ENCODE results near the gene TGFBR3L. TPM values are rescaled to one million over a fixed set of nuclear protein-coding genes. Genes with fewer than 3 reads are reported as not detected.

The TGFBR3L gene
- total RNA-seq, 1 donor from 2014 or later = 1.8 TPM

DNA sequence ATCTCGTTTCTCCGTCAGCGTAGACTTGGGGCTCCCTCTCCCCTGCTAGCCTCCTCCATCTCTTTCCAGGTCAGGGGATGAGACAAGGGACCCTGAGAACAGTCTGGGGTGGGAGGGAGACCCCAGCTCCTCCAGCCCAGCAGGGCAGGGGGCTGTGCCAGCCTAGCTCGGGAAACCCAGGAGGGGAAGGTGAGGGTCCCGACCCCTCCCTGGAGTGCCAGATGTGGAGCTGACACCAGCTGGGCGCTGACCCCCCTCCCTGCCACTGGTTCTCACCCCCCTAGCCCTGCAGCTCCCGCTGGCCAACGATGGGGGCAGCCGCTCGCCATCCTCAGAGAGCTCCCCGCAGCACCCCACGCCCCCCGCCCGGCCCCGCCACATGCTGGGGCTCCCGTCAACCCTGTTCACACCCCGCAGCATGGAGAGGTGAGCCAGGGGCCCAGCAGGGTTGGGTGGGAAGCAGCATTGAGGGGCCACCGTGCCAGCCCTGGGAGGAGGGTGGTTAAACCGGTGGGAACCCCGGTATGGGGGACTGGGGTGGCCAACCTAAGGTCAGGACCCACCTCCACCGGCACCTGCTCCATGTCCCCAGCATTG lies 5.1 kb upstream of the TGFBR3L start:
- peaks cover 32% of the 10 kb centered on the region for H3K79me2 ChIP-seq (ENCODE audit: low read depth)
- no peak overlapping the region for H3K4me3 Mint-ChIP-seq
- H3K9ac ChIP-seq = no peak overlapping the region
- no peaks in the 10 kb centered on the region for H3K36me3 ChIP-seq
- no peaks in the 10 kb centered on the region for H3K9me3 Mint-ChIP-seq
- H3K27me3 ChIP-seq = peaks cover 12% of the 10 kb centered on the region
- H3K27ac Mint-ChIP-seq = no peak overlapping the region
- H3K4me1 Mint-ChIP-seq = peaks cover 10% of the 10 kb centered on the region
- DNase-seq (ENCODE audit: low spot score) = no peak
- no peak overlapping the region for H2AFZ ChIP-seq (replicated peaks)
- H3K4me1 ChIP-seq = peaks cover 4% of the 10 kb centered on the region
- no peaks in the 10 kb centered on the region for H3K9me3 ChIP-seq (ENCODE audit: low read depth)
- peaks cover 6% of the 10 kb centered on the region for H3K27me3 Mint-ChIP-seq (ENCODE audit: insufficient read depth, low read depth)
- TF ChIP-seq EZH2phosphoT487 (IDR thresholded peaks at IDR 0.05) = no peak
- TF ChIP-seq, protein P1, sequence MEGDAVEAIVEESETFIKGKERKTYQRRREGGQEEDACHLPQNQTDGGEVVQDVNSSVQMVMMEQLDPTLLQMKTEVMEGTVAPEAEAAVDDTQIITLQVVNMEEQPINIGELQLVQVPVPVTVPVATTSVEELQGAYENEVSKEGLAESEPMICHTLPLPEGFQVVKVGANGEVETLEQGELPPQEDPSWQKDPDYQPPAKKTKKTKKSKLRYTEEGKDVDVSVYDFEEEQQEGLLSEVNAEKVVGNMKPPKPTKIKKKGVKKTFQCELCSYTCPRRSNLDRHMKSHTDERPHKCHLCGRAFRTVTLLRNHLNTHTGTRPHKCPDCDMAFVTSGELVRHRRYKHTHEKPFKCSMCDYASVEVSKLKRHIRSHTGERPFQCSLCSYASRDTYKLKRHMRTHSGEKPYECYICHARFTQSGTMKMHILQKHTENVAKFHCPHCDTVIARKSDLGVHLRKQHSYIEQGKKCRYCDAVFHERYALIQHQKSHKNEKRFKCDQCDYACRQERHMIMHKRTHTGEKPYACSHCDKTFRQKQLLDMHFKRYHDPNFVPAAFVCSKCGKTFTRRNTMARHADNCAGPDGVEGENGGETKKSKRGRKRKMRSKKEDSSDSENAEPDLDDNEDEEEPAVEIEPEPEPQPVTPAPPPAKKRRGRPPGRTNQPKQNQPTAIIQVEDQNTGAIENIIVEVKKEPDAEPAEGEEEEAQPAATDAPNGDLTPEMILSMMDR (IDR thresholded peaks at IDR 0.05) = no peak
- no peak for TF ChIP-seq EZH2 (IDR thresholded peaks at IDR 0.05)
- no peak overlapping the region for H3K4me2 ChIP-seq
- no peaks in the 10 kb centered on the region for H3F3A ChIP-seq (ENCODE audit: low read depth)
- H3K27ac ChIP-seq = no peak overlapping the region
- H3K36me3 Mint-ChIP-seq = peaks cover 14% of the 10 kb centered on the region
- peaks cover 66% of the 10 kb centered on the region for H4K20me1 ChIP-seq (ENCODE audit: low read depth)
- H3K4me3 ChIP-seq = no peak overlapping the region

DNA sequence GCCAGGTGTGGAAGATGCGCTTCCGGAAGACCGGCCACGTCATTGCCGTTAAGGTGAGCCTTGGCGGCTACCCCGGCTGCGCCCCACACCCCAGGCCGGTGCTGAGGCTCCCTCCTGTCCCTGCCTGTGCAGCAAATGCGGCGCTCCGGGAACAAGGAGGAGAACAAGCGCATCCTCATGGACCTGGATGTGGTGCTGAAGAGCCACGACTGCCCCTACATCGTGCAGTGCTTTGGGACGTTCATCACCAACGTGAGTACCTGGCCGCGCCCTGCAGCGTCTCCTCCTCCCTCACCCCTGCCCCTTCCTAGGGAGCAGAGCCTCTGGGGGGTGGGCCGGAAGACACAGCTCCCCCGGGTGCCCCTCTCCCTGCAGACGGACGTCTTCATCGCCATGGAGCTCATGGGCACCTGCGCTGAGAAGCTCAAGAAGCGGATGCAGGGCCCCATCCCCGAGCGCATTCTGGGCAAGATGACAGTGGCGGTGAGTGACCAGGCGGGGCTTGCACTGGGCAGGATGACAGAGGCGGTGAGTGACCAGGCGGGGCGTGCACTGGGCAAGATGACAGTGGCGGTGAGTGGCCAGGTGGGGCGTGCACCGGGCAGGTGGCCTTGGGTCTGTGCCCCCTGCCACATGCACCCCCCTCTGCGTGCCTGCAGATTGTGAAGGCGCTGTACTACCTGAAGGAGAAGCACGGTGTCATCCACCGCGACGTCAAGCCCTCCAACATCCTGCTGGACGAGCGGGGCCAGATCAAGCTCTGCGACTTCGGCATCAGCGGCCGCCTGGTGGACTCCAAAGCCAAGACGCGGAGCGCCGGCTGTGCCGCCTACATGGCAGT lies 4.1 kb upstream of the TGFBR3L start:
- Histone ChIP-seq H3F3A (ENCODE audit: low read depth) (peaks cover 3% of the 10 kb centered on the region), H3K4me2 (no peak overlapping the region), H3K27ac (no peak overlapping the region), H3K9ac (no peak overlapping the region), H3K9me3 (ENCODE audit: low read depth) (no peaks in the 10 kb centered on the region), H3K36me3 (no peaks in the 10 kb centered on the region), H4K20me1 (ENCODE audit: low read depth) (peaks cover 58% of the 10 kb centered on the region), H3K27me3 (peaks cover 21% of the 10 kb centered on the region), H3K79me2 (ENCODE audit: low read depth) (peaks cover 22% of the 10 kb centered on the region), H3K4me3 (no peak overlapping the region), H3K4me1 (no peaks in the 10 kb centered on the region), H2AFZ (replicated peaks) (no peak overlapping the region)
- Mint-ChIP-seq H3K27ac (no peak overlapping the region), H3K36me3 (peaks cover 13% of the 10 kb centered on the region), H3K27me3 (ENCODE audit: insufficient read depth, low read depth) (peaks cover 16% of the 10 kb centered on the region), H3K9me3 (no peaks in the 10 kb centered on the region), H3K4me1 (peaks cover 4% of the 10 kb centered on the region), H3K4me3 (no peak overlapping the region)
- TF ChIP-seq, protein P1 (IDR thresholded peaks at IDR 0.05) = no peak
- no peak for TF ChIP-seq EZH2phosphoT487 (IDR thresholded peaks at IDR 0.05)
- TF ChIP-seq EZH2 (IDR thresholded peaks at IDR 0.05) = no peak
- DNase-seq (ENCODE audit: low spot score) = no peak

DNA sequence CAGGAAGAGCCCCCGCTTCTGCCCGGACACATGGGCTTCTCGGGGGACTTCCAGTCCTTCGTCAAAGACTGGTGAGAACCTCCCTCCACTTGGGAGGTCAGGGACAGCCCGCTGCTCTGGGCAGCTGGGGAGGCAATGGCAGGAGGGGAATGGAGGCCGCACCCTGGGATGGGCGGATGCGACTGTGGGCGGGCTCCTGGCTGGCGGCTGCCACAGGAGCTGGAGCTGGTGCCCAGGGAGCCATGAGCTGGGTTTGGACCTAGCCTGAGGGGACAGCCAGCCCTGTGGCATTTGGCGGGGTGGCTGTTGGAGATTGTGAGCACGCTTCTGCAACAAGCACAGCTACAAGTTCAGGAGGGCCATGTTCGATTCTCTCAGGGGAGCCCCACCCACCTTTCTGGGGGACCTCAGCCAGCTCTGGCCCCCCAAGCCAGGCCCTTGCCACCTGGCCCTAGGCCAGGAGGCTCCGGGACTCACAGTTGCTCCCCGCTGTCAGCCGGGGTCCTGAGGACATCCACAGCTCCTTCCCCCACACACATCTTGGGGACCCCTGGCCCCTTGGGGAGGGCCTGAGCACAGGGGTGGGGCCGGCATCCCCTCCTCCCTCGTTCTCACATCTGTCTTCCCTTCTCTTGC lies 3.0 kb upstream of the TGFBR3L start:
- Mint-ChIP-seq H3K4me3 (no peak overlapping the region), H3K27me3 (ENCODE audit: insufficient read depth, low read depth) (peaks cover 21% of the 10 kb centered on the region)
- DNase-seq (ENCODE audit: low spot score) = no peak

More for the DNA sequence above, 3.0 kb upstream of the TGFBR3L start:
- Histone ChIP-seq H3K4me2 (no peak overlapping the region), H2AFZ (replicated peaks) (no peak overlapping the region), H3K27me3 (peaks cover 32% of the 10 kb centered on the region), H3F3A (ENCODE audit: low read depth) (peaks cover 9% of the 10 kb centered on the region), H3K4me3 (no peak overlapping the region), H4K20me1 (ENCODE audit: low read depth) (peaks cover 47% of the 10 kb centered on the region), H3K9ac (no peak overlapping the region), H3K9me3 (ENCODE audit: low read depth) (no peaks in the 10 kb centered on the region), H3K4me1 (peaks cover 7% of the 10 kb centered on the region), H3K27ac (no peak overlapping the region), H3K36me3 (no peaks in the 10 kb centered on the region), H3K79me2 (ENCODE audit: low read depth) (peaks cover 11% of the 10 kb centered on the region)
- peaks cover 3% of the 10 kb centered on the region for H3K4me1 Mint-ChIP-seq
- H3K36me3 Mint-ChIP-seq = peaks cover 12% of the 10 kb centered on the region
- no peak overlapping the region for H3K27ac Mint-ChIP-seq
- no peaks in the 10 kb centered on the region for H3K9me3 Mint-ChIP-seq
- TF ChIP-seq EZH2phosphoT487 (IDR thresholded peaks at IDR 0.05) (no peak), EZH2 (IDR thresholded peaks at IDR 0.05) (no peak)
- TF ChIP-seq, protein P1 (IDR thresholded peaks at IDR 0.05) = no peak

Data from neural progenitor cell (in vitro differentiated cells).